GM12875 (cell line): ENCODE data around the gene ASIC3.

Experiments
- H3K4me3 ChIP-seq: one replicate; pipeline ENCODE4 v1.5.1; 2011; ENCODE audit warnings: low read depth, low read length, control low read depth
- TF ChIP-seq, protein P1 (sequence below): IDR thresholded peaks from 2 replicates; pipeline ENCODE4 v1.5.1; 2011; ENCODE audit warnings: low read depth, mild to moderate bottlenecking, control low read depth, inconsistent platforms, low read length, moderate library complexity, borderline replicate concordance; ENCODE audit not compliant: insufficient read depth

Gene ASIC3

DNA sequence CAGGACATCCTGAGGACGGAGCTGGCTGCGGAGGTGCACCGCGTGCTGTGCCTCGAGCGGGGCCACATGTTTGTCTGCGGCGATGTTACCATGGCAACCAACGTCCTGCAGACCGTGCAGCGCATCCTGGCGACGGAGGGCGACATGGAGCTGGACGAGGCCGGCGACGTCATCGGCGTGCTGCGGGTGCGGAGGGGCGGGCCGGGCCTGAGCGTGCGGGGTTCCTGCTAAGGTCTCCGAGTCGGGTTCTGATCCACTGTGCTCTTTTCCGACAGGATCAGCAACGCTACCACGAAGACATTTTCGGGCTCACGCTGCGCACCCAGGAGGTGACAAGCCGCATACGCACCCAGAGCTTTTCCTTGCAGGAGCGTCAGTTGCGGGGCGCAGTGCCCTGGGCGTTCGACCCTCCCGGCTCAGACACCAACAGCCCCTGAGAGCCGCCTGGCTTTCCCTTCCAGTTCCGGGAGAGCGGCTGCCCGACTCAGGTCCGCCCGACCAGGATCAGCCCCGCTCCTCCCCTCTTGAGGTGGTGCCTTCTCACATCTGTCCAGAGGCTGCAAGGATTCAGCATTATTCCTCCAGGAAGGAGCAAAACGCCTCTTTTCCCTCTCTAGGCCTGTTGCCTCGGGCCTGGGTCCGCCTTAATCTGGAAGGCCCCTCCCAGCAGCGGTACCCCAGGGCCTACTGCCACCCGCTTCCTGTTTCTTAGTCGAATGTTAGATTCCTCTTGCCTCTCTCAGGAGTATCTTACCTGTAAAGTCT lies 34.4 kb upstream of the ASIC3 start:
- TF ChIP-seq, protein P1, sequence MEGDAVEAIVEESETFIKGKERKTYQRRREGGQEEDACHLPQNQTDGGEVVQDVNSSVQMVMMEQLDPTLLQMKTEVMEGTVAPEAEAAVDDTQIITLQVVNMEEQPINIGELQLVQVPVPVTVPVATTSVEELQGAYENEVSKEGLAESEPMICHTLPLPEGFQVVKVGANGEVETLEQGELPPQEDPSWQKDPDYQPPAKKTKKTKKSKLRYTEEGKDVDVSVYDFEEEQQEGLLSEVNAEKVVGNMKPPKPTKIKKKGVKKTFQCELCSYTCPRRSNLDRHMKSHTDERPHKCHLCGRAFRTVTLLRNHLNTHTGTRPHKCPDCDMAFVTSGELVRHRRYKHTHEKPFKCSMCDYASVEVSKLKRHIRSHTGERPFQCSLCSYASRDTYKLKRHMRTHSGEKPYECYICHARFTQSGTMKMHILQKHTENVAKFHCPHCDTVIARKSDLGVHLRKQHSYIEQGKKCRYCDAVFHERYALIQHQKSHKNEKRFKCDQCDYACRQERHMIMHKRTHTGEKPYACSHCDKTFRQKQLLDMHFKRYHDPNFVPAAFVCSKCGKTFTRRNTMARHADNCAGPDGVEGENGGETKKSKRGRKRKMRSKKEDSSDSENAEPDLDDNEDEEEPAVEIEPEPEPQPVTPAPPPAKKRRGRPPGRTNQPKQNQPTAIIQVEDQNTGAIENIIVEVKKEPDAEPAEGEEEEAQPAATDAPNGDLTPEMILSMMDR: peak; percentile 26; the same call in 1 of the 2 replicates
- peak overlapping the region; percentile 30 for H3K4me3 ChIP-seq

DNA sequence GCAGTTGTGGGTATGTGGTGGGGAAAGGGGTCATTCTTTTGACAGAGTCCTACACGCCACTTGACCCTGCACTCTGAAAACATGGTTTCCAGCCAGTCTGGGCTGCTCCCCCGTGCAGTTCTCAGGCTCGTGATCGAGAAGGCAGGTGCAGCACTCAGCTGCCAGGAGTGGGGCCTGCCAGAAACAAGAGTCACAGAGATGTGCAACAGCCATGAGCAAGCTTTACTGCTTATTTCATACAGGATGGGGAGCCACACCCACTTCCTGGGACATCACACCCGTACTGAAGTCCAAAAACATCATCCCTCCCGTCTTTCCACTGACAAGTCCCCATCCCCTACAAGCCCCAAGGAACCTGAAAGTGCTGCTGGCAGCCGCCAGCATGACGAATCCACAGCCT lies 33.4 kb upstream of the ASIC3 start:
- TF ChIP-seq, protein P1: no peak

DNA sequence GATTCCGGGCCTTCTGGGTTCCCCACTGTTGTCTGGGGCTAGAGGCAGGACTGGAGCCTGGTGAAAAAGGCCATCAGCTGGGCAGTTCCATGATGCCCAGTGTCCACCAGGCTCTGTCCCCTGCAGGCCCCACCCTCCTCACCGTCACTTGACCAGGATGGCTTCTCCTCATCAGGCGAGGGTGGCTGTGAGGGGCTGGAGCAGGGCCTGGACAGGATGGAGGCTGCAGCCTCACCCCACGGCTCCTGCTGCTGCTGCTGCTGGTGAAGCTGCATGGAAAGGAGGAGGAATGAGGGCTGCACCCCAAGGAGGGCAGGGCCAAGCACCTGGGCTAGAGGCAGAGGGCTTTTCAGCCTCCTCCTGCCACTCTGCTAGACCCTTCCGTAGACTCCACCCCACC lies 32.4 kb upstream of the ASIC3 start:
- no peak overlapping the region for H3K4me3 ChIP-seq

More for the DNA sequence above, 33.4 kb upstream of the ASIC3 start:
- H3K4me3 ChIP-seq: no peak overlapping the region

DNA sequence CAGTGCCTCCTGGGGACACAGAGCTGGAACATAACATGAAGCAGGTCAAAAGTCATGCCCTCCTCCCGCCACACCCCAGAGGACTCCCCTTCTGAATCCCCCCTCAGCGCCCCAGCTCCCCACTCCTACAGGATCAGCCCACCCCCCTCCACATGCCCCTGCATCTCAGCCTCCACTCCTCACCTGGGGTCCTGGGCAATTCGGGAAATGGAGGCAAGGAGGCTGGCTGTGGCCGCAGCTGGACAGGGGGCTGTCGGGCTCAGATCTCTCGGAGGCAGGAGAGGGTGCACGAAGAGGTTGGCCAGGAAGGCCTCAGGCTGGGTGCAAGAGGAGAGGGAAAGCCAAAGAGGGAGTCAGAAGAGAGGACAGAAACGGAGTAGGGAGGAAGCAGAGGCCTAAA lies 31.8 kb upstream of the ASIC3 start:
- no peak overlapping the region for H3K4me3 ChIP-seq
- TF ChIP-seq, protein P1: no peak

More for the DNA sequence above, 32.4 kb upstream of the ASIC3 start:
- TF ChIP-seq, protein P1: no peak

DNA sequence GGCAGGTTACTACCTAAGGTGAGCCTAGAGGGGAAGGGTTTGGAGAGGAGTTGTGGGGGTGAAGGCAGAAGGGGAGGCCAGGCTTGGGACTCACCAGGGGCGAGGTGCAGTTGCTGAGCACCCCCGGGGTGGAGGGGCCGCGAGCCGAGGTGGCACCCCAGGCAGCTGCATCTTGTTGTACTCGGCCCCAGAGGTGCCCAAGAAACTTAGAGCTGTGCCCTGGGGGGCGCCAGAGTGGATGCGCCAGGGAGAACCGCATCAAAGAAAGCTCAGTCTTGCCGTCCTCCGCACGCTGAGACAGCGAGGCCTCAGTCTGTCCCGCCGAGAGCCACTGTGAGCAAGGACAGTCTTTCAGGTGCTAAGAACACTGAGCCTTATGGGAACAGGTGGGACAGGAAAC lies 31.4 kb upstream of the ASIC3 start:
- no peak overlapping the region for H3K4me3 ChIP-seq
- TF ChIP-seq, protein P1: no peak

DNA sequence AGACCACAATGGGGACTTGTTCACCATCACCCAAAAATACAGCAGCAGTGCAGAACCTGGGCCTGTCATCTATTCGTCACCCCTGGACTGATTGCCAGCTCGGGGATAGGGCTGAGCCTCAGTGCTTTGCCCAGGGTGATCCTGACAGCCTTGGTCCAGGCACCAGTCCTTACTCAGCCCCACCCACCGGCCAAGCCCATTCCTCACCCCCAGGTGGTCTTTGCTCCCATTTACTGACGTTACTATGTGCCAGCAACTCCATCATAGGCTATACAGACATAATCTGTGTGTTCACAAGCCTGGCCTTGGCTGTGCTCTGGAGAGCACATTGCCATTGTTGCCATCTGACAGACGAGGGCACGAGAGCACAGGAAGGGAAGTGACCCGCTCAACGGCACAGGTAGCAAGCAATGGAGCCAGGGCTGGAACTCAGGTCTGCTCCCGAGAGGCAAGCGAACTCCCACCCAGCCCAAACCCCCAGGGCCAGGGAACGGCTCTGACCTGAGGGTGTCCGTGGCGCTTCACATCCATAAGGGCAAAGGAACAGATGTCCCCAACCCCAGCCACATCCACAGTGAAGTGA lies 30.9 kb upstream of the ASIC3 start:
- no peak overlapping the region for H3K4me3 ChIP-seq
- TF ChIP-seq, protein P1: no peak

DNA sequence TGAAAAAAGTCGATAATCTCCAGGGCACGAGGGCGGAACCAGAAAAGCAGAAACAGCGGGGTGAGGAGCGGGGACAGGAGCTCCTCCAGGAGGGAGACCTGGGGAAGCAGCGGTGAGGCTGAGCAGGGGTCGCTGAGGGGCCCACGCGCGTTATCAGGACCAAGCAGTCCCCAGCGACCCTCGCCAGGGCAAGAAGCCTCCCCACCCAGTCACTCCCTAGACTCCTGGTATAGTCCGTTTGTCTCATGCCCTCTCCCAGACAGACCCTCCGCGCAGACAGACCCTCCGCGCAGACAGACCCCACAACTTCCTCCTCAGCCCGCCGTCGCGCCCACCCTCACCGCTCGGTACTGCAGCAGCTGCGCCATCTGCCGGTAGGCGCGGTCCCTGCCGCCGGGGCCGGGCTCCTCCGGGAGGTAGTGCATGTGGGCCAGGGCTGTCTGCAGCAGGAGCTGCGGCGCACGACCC lies 30.3 kb upstream of the ASIC3 start:
- TF ChIP-seq, protein P1: peak; percentile 98
- H3K4me3 ChIP-seq: no peak overlapping the region
